NCI-H524 treated with DMSO at 0.1 percent for 48 hours (cell line): ENCODE results near the gene PRR5L.

Experiments used
- DNase-seq: peaks from one replicate; lab custom pipeline; 2025; lab: John Stamatoyannopoulos, UW

The PRR5L gene, protein sequence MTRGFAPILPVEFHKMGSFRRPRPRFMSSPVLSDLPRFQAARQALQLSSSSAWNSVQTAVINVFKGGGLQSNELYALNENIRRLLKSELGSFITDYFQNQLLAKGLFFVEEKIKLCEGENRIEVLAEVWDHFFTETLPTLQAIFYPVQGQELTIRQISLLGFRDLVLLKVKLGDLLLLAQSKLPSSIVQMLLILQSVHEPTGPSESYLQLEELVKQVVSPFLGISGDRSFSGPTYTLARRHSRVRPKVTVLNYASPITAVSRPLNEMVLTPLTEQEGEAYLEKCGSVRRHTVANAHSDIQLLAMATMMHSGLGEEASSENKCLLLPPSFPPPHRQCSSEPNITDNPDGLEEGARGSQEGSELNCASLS

GRCh38 chr11:36295926-36296325 is at the start of gene PRR5L:
Gene PRR5L, plus strand, starts transcription at chr11:36296288. Its CDS starts 104,834 bp downstream, at chr11:36401122.
- no peak for DNase-seq

DNA sequence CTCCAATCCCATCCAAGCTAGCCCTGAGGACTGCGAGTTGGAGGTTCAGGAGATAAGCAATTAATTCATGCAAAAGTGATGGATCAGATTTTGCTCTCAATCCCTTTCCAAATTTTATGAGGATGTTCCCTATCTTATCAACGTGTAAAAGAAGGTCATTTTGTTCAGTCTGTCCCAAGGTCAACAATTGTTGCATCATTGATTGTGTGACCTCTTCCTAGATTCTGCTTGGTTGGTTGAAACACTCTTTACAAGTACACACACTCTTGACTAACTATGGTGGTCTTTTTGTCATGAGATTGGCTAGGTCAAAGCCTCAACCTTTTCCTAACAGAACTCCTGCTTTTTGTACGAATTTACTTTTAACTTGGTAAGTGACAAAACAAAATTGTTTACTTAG is 48.6 kb upstream of the PRR5L start:
- DNase-seq = no peak

- DNase-seq = no peak
Observed at GRCh38 chr11:36248436-36248835, 47.7 kb upstream of the PRR5L start.

DNA sequence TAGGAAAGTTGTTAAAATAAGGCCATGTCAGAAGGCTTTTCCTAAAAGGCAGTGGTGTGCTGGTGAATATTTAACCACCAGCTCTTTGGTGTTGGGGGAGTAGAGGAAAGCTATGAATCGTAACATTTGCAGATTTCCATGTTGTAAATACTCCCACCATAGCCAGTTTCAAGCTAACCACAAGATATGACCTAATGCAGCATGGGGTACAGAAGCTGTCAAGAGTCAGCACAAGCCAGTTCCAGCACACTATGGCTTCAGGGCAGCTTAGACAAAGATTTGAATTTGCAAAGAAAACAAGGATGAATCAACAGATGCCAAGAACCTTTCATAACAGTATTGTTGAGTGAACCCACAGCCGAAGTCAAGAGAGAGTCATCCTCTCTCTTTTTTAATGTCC is 46.8 kb upstream of the PRR5L start:
- no peak for DNase-seq

DNA sequence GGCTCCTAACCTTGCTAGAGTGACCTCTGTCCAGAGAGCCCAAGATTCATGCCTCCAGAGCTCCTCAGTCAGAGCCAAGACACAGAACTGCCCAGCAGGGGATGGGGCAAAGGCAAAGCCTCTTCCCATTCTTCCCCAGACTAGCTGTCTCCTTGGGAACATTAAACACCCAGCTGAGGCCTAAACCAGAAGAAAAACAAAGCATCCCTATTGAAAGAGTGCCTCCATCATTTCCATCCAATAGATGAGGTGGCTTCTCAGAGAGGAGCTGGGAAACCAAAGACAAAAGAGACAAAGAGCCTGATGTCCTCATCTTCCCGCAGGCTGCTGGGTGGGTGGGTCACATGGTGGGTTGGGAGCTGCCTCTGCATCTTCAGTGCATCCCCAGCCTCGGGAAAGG is 44.3 kb upstream of the PRR5L start:
- DNase-seq = no peak

DNA sequence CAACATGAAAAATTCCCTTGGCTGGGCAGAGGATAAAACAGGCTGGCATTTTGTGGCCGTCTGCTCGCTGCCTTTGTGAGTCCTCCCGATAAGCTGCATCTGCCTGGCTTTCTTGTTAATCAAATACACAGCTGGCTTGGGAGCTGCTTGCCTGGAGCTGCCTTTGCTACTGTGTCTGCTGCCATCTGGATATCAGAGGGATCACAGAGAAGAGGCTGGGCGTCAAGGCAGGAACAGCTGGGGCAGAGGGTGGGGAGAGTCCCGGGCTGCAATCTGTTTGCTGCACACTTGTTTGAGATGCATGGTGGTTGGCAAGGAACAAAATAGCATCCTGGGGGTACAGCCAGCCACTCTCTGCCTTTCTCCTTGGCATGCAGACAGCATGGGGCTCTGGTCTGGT is 42.9 kb upstream of the PRR5L start:
- peak; percentile 97 for DNase-seq

- no peak for DNase-seq
Observed at GRCh38 chr11:36254713-36255112, 41.4 kb upstream of the PRR5L start.

DNA sequence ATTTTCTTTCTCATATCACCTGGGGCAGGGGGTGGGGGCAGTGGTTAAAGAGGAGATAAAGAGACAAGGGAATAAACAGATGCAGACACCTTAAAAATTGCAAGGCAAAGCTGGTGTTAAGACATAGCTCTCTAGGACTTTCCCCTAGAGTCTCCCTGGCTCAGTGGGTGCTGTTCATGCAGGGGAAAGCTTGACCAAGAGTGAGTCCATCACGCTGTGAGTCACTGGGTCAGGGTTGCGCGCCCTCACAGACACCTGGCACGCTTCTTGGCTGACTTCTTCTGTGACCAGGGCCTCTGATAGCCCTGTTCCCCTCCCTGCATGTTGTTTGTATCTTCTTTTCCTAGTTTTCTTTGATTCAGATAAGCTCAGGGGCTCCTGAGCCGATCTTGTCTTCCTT is 38.7 kb upstream of the PRR5L start:
- DNase-seq = no peak

DNA sequence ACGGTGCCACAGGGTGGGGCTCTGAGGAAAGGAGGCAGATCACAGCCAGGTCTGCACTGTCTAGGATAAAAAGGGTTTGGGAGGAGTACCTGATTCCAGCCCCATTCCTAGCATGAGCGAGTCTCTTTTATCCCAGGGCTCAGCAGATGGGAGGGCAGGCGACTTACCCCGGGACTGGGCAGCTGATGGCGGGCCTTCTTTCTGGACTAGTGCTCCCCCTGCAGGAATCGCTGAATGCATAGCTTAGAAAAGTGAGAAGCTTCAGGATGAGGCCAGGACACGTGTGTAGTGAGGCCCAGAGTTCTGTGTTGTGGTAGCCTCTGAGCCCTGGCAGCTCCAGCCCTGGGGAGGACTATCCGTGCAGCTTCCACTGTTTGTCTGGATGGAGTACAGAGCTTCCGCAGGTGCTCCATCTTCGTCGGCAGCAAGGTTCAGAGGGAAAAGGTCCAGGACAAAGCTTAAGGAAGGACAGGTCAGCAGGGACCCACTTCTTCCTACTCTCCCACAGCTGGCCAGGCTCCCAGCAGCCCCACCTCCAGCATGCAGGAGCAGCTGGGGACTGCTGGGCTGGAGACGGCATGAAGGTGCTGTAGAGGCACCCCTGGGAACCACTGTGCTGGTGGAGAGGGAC is 37.2 kb upstream of the PRR5L start:
- peak; percentile 62 for DNase-seq

- DNase-seq = no peak
Observed at GRCh38 chr11:36261094-36261493, 35.0 kb upstream of the PRR5L start.

GRCh38 chr11:36264011-36264972 is 31.8 kb upstream of the PRR5L start:
- no peak for DNase-seq

DNA sequence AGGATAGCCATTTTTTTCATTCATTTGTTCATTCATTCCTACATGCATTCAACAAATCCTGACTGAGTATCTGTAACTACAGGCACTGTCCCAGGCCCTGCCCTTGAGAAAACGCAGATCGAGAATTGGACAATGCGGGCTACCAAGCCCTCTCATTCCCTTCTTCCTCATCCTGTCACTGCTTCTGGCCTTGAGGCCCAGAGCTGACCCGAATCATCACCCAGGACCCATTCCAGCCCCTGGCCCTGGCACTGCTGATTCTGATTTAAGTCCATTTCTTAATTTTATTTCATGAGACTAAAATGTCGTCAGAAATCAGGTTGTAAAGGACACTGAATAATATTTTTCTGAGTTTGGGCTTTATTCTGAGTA is 31.1 kb upstream of the PRR5L start:
- DNase-seq = no peak

DNA sequence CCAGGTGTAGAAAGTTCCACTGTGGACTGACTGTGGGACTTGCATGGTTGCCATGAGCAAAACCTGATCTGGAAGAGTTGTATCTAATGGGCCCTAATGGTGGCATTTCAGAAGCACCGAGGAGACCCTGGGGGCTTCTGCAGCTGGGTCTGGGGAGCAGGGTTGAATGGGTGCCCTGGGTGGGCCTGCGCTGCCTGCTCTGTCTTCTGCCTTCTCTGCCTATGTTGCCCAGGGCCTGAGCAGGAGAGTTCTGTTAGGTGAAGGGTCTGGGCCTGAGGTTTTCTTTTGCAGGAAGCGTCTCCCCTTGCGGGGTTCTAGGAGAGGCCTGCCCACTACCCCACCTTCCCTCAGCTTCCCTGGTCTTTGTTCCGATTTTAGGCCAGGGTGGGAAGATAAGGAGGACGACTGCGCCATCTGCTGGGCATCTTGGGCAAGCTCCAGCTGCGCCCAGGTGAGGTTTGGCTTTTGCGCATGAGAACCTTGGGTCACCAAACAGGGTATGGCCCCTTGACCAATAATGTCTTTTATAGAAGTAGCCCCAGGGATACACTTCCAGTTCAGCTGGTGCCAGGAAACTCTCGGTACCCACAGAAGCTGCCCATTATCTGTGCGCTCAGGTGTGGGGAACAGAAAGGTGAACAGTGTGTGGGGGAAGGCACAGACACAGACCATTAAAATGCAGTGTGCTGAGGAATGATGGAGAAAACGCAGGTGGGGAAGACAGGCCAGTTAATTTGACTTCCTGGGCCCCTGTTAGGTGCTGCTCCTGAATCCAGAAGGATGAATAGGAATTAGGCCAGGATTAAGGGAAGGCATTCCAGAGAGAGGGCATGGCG is 30.1 kb upstream of the PRR5L start:
- DNase-seq = no peak

DNA sequence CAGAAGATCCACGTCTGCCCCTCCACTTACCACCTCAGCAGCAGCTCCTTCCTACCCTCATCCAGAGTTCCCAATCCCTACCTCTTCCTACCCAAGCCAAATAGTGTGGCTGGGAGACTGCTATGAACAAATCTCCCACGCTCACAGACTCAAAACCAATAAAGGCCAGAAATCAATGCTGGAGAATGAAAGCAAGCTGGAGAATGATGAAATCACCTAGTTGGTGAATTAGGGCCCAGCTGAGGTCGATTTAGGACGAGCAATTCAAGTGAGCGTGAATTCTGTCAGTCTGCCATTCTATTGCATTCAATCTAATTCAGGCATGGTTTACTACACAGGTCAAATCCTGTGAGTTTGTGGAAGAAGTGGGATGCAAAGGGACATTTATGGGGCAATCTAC is 29.3 kb upstream of the PRR5L start:
- DNase-seq = no peak

DNA sequence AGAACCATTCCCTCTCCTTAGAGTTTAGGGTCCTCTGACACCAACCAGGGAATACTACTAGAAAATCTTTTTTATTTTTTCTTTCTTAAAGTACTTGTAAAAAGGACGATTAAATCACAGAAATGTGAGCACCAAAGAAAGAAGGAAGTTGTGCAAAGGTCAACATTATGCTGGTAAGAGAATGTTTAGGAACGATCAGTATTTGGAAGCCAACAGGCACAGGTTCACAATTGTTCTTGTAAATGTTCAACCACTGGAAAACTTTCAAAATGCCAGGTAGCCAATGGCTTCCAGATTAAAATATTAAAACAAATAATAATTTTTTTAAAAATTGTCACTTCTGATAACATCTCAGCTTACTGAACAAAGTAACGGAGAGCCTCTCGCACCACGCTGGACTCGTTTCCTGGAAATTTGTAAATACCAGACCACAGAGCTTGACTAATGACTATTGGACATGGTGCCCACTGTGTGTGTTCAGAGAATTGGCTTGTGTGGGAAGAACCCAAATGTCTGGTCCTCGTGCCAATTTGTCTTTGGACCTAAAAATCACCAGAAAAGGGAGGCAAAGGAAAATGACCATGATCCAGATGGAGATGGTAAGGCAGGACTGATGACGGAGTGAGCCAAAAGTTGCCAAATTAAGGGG is 27.6 kb upstream of the PRR5L start:
- no peak for DNase-seq

GRCh38 chr11:36270701-36271100 is 25.4 kb upstream of the PRR5L start:
- DNase-seq = no peak

- no peak for DNase-seq
Observed at GRCh38 chr11:36271794-36272407, 24.2 kb upstream of the PRR5L start.

DNA sequence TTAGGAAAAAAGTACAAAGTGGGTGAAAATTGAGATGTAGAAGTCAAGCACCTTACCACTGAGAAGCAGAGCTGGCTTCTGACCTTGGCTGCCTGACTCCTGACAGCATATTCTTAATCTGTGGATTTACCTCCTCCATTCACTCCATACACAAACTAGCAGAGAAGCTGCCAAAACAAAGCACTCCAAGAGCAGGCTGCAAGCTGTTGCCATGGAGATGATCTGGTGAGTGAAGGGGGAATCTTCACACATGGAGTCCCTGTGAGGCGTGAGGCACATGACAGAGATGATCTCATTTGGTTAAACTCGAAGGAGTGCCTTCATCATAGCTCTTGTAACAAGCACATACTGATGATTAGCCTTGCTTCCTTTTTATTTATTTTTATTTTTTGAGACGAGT is 23.0 kb upstream of the PRR5L start:
- peak; percentile 72 for DNase-seq

GRCh38 chr11:36274414-36274813 is 21.7 kb upstream of the PRR5L start:
- no peak for DNase-seq

DNA sequence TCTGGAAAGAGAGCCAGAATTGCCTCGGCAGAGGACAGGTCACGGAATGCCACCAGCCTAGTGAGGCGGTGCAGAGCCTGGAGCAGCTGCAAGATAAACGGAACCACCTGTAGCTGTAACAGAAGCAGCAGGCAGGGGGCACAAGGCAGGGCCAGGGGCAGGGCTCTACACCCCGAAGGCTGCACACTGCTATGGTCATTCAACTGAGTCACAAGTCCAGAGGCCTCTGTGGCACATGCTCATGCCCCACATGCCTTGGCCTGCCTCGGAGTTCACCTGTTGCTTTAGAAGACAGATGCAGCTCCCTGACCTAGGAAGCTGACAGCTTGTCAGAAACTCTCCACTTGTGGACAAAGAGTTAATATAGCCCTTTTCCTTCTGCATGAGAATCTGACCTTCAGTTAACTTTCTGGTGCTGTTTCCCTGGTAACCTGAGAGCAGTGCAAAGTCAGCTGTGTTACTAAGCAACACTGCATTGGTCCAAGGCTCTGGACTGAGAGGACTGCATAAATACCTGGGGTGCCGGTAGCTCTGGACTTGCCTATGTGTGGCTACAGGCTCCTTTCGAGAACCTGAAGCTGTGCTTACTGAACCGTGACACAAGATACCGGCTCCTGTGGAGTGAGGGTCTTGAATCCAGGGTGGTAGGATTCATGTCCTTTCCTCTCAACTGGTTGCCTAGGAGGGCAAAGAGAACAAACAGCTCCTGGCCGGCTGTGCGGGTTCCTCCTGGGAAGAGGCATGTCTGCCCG is 17.4 kb upstream of the PRR5L start:
- DNase-seq = no peak
